HL-60 (cell line): Measurements from ENCODE around the gene LRRC32.
A peak's percentile ranks its signal among the peaks of the same experiment; 100 is the strongest.

Source experiments
- DNase-seq, 2 experiments: peaks; one replicate each; pipeline ENCODE4 v3.0.0-alpha.2; 2010 to 2020; ENCODE audit warnings: low read depth in 1 of 2, low spot score in 1 of 2
- H3K27ac ChIP-seq: fragments of 250-450 bp; sonication (Bioruptor Pico); replicated peaks from 2 replicates; pipeline ENCODE4 v1.5.1; 2020; ENCODE audit warnings: mild to moderate bottlenecking, moderate library complexity
- H3K27me3 ChIP-seq: fragments of 250-450 bp; sonication (Bioruptor Pico); 2 replicates; pipeline ENCODE4 v1.5.1; 2021; ENCODE audit warnings: mild to moderate bottlenecking, moderate library complexity; ENCODE audit not compliant: insufficient read depth, poor library complexity, severe bottlenecking
- H3K4me3 ChIP-seq: replicated peaks from 2 replicates; pipeline ENCODE4 v1.5.1; 2011; ENCODE audit warnings: mild to moderate bottlenecking, control low read depth, low read length; ENCODE audit not compliant: insufficient read depth
- CTCF ChIP-seq: IDR thresholded peaks from one replicate; pipeline ENCODE4 v1.5.1; 2011; ENCODE audit warnings: low read length, control low read depth, inconsistent platforms; ENCODE audit not compliant: insufficient read depth
- GABPA ChIP-seq: IDR thresholded peaks from 2 replicates; pipeline ENCODE4 v1.6.1; 2012; ENCODE audit warnings: low read depth
- POLR2AphosphoS5 ChIP-seq: IDR thresholded peaks from 2 replicates; pipeline ENCODE4 v1.6.1; 2012; ENCODE audit warnings: low read depth
- SPI1 ChIP-seq: IDR thresholded peaks from 2 replicates; pipeline ENCODE4 v1.6.1; 2012; ENCODE audit warnings: low read depth, mild to moderate bottlenecking, borderline replicate concordance
- TF ChIP-seq, protein P1 (sequence below): IDR thresholded peaks from 2 replicates; pipeline ENCODE4 v1.6.1; 2012; ENCODE audit warnings: low read depth; ENCODE audit not compliant: insufficient replicate concordance

LRRC32 gene

DNA sequence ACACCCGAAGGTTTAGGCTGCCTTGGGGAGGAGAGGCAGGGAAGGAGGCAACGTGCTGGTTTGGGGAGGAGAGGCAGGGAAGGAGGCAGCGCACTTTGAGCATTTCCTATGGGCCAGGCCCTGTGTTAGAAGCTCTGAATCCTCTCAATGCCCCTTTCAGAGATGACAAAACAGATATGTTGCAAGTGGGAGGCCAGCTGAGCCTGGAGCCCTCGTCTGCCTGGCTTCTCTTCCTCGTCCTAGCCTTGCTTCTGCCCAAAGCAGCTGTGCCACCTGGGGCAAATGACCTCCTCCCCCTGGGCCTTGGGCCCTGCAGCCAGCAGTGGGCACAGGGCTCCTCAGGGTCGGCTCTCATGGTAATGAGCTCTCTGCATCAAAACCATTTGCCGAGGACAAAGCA is 15.3 kb upstream of the LRRC32 start:
- H3K4me3 ChIP-seq, result no peak overlapping the region
- TF ChIP-seq CTCF (no peak), GABPA (no peak)
- H3K27ac ChIP-seq, result no peak overlapping the region
- peak in 1 of 2 experiments; percentile 52 for DNase-seq
- no peaks in the 10 kb centered on the region for H3K27me3 ChIP-seq

- no peak overlapping the region for H3K4me3 ChIP-seq
- H3K27ac ChIP-seq, result no peak overlapping the region
- TF ChIP-seq POLR2AphosphoS5, result no peak
- TF ChIP-seq, protein P1, sequence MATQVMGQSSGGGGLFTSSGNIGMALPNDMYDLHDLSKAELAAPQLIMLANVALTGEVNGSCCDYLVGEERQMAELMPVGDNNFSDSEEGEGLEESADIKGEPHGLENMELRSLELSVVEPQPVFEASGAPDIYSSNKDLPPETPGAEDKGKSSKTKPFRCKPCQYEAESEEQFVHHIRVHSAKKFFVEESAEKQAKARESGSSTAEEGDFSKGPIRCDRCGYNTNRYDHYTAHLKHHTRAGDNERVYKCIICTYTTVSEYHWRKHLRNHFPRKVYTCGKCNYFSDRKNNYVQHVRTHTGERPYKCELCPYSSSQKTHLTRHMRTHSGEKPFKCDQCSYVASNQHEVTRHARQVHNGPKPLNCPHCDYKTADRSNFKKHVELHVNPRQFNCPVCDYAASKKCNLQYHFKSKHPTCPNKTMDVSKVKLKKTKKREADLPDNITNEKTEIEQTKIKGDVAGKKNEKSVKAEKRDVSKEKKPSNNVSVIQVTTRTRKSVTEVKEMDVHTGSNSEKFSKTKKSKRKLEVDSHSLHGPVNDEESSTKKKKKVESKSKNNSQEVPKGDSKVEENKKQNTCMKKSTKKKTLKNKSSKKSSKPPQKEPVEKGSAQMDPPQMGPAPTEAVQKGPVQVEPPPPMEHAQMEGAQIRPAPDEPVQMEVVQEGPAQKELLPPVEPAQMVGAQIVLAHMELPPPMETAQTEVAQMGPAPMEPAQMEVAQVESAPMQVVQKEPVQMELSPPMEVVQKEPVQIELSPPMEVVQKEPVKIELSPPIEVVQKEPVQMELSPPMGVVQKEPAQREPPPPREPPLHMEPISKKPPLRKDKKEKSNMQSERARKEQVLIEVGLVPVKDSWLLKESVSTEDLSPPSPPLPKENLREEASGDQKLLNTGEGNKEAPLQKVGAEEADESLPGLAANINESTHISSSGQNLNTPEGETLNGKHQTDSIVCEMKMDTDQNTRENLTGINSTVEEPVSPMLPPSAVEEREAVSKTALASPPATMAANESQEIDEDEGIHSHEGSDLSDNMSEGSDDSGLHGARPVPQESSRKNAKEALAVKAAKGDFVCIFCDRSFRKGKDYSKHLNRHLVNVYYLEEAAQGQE, result no peak
- no peak for TF ChIP-seq CTCF
- no peak for TF ChIP-seq SPI1
- no peak for TF ChIP-seq GABPA
- H3K27me3 ChIP-seq, result no peaks in the 10 kb centered on the region
- DNase-seq, result no peak
Observed at GRCh38 chr11:76685237-76685636, 14.7 kb upstream of the LRRC32 start.

DNA sequence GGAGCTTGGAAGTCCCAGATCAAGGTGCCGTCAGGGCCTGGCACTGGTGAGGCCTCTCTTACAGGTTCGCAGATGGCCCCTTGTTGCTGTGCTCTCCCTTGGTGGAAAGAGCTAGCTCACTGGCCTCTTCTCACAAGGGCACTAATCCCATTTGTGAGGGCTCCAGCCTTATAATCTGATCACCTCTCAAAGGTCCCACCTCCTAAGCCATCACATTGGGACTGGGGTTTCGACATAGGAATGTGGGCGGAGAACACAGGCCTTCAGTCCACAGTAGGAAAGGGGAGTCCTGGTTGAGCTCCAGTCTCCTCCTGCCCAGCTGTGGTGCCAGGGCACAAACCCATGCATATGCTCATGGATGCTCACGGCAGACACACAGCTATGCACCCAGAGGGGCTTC is 14.0 kb upstream of the LRRC32 start:
- H3K4me3 ChIP-seq, result no peak overlapping the region

GRCh38 chr11:76683161-76684095 is 12.9 kb upstream of the LRRC32 start:
- TF ChIP-seq POLR2AphosphoS5 (no peak), SPI1 (0 out of 2 replicates have a peak, but pooled peaks have one; percentile 10)
- Histone ChIP-seq H3K27ac (no peak overlapping the region), H3K4me3 (no peak overlapping the region), H3K27me3 (no peaks in the 10 kb centered on the region)
- DNase-seq, result no peak

More for the DNA sequence above, 14.0 kb upstream of the LRRC32 start:
- no peak for DNase-seq
- H3K27ac ChIP-seq, result no peak overlapping the region
- H3K27me3 ChIP-seq, result no peaks in the 10 kb centered on the region
- TF ChIP-seq SPI1, result no peak
- TF ChIP-seq GABPA, result no peak
- TF ChIP-seq, protein P1, result no peak
- no peak for TF ChIP-seq POLR2AphosphoS5
